ENCODE measurements around the gene TXNL1.
"Not testable (repeated sequence)": the region's sequence is repeated elsewhere in the genome, so short reads cannot be mapped to it uniquely, and the experiment has no call there.

Gene TXNL1

DNA sequence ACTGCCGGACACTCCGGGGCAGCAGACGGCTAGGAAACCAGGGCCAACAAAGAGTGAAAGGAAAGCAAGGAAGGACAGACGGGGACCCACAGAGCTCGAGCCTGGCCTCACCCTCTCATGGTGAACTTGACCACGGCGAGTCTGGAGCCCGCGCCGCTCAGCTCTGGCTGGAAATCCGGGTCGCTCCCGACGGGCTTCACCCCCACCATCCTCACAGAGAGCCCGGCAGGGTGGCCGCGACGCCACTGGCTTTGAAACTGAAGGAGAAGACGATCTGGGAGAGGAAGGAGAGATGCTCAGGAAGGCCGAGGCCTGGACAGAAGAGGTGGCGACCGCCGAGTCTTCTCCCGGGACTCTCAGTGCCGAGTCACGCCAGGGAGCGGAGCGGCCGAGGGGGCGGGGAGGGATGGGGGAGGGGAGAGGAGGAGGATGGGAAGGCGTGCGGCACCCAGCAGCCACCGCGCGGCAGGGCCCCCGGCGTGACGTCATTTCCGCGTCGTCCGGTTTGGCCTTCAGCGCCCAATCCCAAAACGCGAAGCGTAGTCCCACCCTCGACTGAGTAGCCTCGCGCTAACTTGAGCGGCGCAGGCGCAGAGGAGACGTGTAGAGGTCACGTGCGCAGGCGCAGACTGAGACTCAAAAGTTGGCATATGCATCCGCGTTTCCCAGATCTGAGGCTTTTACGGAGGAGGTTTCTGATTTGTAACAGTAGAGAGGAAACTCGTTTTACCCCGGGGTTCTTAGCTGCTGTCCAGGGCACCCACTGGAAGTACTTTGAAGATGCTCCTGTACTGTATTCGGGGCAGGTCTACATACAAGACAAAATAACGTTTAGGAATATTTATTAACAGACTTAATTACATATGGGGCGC lies at the start of gene TXNL1:
TSS of gene TXNL1 (minus strand) at position 361 of the 872 bp plus-strand sequence. CDS start at position 209, 152 bp downstream.
- DNase-seq (ENCODE audit: low spot score): peak; percentile 97

DNA sequence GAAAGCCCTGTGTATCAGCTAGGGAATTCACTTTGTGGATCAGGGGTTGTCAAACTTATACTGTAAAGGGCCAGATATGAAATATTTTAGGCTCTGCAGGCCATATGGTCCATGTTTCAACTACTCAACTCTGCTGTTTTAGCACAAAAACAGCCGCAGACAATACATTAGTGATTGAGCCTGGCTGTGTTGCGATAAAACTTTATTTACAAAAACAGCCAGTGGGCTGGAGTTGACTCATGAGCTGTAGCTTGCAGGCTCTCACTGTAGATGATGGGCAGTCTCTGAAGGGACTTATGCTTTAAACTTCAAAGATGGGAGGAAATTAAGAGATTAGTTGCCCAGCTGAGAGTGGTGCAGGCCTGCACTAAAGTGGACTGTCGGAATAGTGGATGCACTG lies 45.9 kb upstream of the TXNL1 start:
- no peak for DNase-seq (ENCODE audit: low spot score)

GRCh38 chr18:56678836-56679565 lies 40.6 kb upstream of the TXNL1 start:
- DNase-seq (ENCODE audit: low spot score): peak; percentile 38

DNA sequence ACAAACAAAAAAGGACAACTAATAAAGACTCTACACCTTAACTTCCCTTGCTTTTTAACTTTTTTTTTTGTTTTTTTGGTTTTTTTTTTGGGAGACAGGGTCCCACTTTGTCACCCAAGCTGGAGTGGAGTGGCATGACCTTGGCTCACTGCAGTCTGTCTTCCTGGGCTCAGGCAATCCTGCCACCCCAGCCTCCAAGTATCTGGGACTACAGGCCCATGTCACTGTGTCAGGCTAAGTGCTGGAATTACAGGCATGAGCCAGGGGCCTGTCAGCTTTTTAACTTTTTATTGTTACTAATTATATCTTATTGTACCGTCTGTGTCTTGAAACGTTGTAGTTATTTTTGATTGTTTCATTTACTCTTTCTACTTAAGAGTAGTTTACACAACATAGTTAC lies 38.2 kb upstream of the TXNL1 start:
- DNase-seq (ENCODE audit: low spot score): no peak

DNA sequence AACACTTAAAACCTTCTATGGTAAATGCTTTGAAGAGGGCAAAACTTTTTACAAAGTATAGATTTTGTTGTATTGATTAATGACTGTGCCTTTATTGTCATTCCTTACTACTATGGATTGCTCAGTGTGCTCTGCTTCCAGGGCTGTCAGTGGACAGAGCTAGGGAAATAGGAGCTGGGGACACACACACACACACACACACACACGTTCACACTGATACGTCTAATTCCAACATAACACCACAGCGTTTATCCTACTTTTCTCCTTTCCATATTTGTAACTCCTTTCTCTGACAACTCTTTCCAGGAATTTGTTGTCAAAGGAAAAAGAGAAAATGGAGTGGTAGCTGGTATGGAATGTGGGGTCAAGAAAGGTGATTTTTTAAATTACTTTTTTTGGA lies 34.6 kb upstream of the TXNL1 start:
- no peak for DNase-seq (ENCODE audit: low spot score)

DNA sequence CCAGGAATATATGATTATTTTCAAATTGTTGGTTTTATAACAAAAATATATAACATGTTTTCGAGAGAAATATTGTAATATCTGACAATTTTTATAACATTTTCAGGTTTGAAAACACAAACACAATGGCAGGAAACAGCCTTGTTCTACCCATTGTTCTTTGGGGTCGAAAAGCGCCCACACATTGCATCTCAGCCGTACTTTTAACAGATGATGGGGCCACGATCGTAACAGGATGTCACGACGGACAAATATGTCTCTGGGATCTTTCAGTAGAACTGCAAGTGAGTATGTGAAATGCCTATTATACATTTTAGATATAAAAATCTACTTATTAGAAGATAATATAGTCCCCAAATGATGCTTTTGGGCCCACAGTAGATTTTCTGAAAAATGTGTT lies 34.0 kb upstream of the TXNL1 start:
- no peak for DNase-seq (ENCODE audit: low spot score)

GRCh38 chr18:56662902-56663301 lies 24.5 kb upstream of the TXNL1 start:
- DNase-seq (ENCODE audit: low spot score): no peak

DNA sequence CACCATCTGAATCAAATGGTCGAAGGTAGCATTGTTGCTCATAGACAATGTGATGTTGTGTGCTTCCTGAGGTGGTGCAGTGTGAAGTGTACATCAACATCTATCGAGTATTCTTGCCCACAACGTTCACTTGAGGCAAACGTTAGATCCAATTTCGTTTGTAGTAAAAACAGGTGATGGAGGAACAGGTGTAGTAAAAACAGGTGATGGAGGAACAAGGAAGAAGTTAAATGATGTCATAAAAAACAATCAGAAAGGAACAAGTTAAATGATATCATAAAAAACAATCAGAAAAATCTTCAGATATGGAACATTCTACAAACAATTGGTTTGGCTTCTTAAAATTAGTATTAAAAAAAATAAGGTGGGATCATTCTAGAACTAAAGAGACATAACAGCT lies 24.1 kb upstream of the TXNL1 start:
- DNase-seq (ENCODE audit: low spot score): no peak

DNA sequence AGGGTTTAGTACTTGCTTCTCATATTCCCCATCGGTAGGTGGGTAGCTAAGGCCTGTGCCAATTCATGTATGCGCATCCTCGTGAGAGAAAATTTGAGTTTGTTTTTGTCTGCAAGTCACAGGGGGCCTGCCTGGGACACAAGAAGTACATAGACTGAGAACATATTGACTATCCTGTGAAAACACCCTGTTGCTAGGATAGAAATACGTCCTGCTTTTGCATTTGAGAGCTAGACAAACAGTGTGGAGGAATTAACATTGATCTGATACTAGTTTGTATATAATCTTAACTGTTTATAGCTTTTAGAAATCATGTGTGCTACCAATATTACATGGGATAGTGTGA lies 23.6 kb upstream of the TXNL1 start:
- no peak for DNase-seq (ENCODE audit: low spot score)

- no peak for DNase-seq (ENCODE audit: low spot score)
Observed at GRCh38 chr18:56661360-56662062, 23.1 kb upstream of the TXNL1 start.

- no peak for DNase-seq (ENCODE audit: low spot score)
Observed at GRCh38 chr18:56660655-56661054, 22.3 kb upstream of the TXNL1 start.

GRCh38 chr18:56659111-56659510 lies 20.7 kb upstream of the TXNL1 start:
- DNase-seq (ENCODE audit: low spot score): no peak

GRCh38 chr18:56658261-56658660 lies 19.9 kb upstream of the TXNL1 start:
- no peak for DNase-seq (ENCODE audit: low spot score)

- DNase-seq (ENCODE audit: low spot score): not testable (repeated sequence)
Observed at GRCh38 chr18:56654280-56654679, 15.9 kb upstream of the TXNL1 start.

- no peak for DNase-seq (ENCODE audit: low spot score)
Observed at GRCh38 chr18:56652802-56653201, 14.4 kb upstream of the TXNL1 start.

GRCh38 chr18:56651771-56652092 lies 13.3 kb upstream of the TXNL1 start:
- no peak for DNase-seq (ENCODE audit: low spot score)

- peak; percentile 99 for DNase-seq (ENCODE audit: low spot score)
Observed at GRCh38 chr18:56650944-56651770, 12.8 kb upstream of the TXNL1 start, which contains the start of gene WDR7. WDR7 (plus strand) TSS chr18:56651359; CDS start chr18:56672516, 21,157 bp downstream.

GRCh38 chr18:56649996-56650395 lies 11.6 kb upstream of the TXNL1 start:
- no peak for DNase-seq (ENCODE audit: low spot score)

- DNase-seq (ENCODE audit: low spot score): no peak
Observed at GRCh38 chr18:56647951-56648893, 9.8 kb upstream of the TXNL1 start.

DNA sequence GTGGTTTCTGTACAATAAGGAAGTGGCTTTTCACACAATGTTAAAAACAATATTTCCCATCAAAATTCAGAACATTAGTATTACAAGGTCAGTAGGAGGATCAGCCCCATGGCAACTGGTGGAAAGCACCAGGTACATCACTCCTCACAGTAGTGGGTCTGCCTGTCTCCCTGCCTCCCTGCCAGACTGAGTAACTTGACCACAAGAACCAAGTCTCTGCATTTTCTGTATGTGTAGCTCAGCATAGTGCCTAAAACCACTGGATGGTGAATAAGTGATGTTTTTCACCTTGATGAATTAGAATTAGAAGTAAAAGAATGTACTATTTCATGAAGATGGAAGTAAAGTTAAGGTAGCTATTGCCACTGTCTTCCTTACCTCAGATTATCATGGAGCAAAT lies 8.7 kb upstream of the TXNL1 start:
- no peak for DNase-seq (ENCODE audit: low spot score)

All from putamen (tissue), 1 donor.